Stimulated activated CD4-positive, alpha-beta T cell treated with anti-CD3 and anti-CD28 coated beads, Interleukin-12 subunit alpha, Interleukin-12 subunit beta, amount 100 ng/mL, for 48 hours (primary cell): Measurements from ENCODE around the gene FRMPD3.

Experiments
- DNase-seq, 3 donors: peaks; one replicate each; pipeline ENCODE4 v3.0.0-alpha.2; 2020; ENCODE audit warnings: low read depth in 2 of 3, low spot score in 1 of 3

The FRMPD3 gene

GRCh38 chrX:107480272-107480671, 30.8 kb downstream of the FRMPD3 start:
- DNase-seq = no peak

- no peak for DNase-seq
Observed at GRCh38 chrX:107482046-107482445, 32.6 kb downstream of the FRMPD3 start.

- DNase-seq = no peak
Observed at GRCh38 chrX:107484002-107484726, 34.7 kb downstream of the FRMPD3 start.

DNA sequence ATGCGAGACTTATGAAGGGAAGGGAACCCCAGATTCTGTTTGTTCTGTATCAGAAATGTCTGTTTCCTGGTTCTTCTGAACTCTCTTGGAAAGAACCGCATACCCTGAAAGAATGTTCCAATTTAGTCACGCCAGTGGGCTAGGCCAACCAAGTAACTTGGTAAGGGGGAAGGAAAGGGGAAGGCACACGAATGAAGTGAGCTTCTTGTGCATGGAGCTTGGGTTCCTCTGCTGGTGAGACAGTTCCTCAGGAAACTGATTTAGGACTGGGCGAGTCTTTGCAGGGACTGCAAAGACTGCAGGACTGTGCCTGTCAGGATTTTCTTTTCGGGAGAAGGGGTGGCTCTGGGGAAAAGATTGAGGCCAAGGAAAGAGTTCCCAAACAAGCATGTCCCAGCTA, 35.6 kb downstream of the FRMPD3 start:
- no peak for DNase-seq

DNA sequence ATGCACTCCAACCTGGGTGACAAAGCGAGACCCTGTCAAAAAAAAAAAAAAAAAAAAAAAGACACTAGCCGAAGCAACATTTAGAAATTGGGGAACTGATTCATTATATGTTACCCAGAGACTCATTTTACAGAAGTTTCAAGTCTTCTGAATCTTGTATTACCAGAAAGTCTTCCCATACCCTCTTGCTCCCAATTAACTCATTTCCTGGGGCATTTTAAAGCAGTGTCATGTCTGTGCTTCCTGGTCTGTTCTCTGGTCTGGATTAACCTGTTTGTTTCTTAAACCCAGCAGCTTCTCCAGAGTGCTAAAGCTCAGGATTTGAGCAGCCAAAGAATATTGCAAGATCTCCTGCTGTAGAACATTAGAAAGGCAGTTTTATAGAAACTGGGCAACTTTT, 43.7 kb downstream of the FRMPD3 start:
- DNase-seq = no peak

GRCh38 chrX:107496786-107497185, 47.3 kb downstream of the FRMPD3 start:
- no peak for DNase-seq
